ENCODE results near the gene THRB.

- TF ChIP-seq POLR2AphosphoS5 (IDR thresholded peaks at IDR 0.05) = no peak
- TF ChIP-seq POLR2A (IDR thresholded peaks at IDR 0.05) = no peak
- no peak for TF ChIP-seq CTCF (IDR thresholded peaks at IDR 0.05)
Observed at GRCh38 chr3:24401811-24402185, 92.9 kb downstream of the THRB start.
